Tibial artery (tissue), 4 donors: ENCODE results near the gene ATXN10.

Experiments used
- DNase-seq, 2 donors: peaks; one replicate each; pipeline ENCODE4 v3.0.0-alpha.2; 2019
- H3K27ac ChIP-seq, 2 donors: fragments of 200-600 bp; sonication (generic) in 1 of 2; 1 replicate in 1 of 2; 2 replicates in 1 of 2; pipeline ENCODE4 v1.5.1; 2018 to 2019; ENCODE audit warnings: mild to moderate bottlenecking in 1 of 2
- H3K27me3 ChIP-seq, 2 donors: fragments of 200-600 bp; sonication (generic) in 1 of 2; one replicate each; pipeline versions ENCODE4 v1.5.1 to v1.6.0; 2016 to 2019
- H3K36me3 ChIP-seq, 3 donors: fragments of 200-600 bp; sonication (generic) in 2 of 3; one replicate each; pipeline ENCODE4 v1.5.1; 2016 to 2019; ENCODE audit warnings: mild to moderate bottlenecking in 2 of 3
- H3K4me1 ChIP-seq, 4 donors: fragments of 200-600 bp; sonication (generic) in 2 of 4; 1 replicate in 3 of 4; 2 replicates in 1 of 4; pipeline ENCODE4 v1.5.1; 2016 to 2019
- H3K4me3 ChIP-seq, 2 donors: fragments of 200-600 bp; sonication (generic) in 1 of 2; 1 replicate in 1 of 2; 2 replicates in 1 of 2; pipeline ENCODE4 v1.5.1; 2018 to 2019; ENCODE audit warnings: mild to moderate bottlenecking in 2 of 2
- H3K9me3 ChIP-seq, 3 donors: fragments of 200-600 bp; sonication (generic) in 1 of 3; one replicate each; pipeline ENCODE4 v1.5.1; 2016 to 2019
- intact Hi-C: fragments of 100-400 bp; cut with DNase I; formaldehyde crosslinking; loops from one replicate; pipeline ENCODE4 v1.15.0; 2023; ENCODE audit warnings: low total_unique reads
- TF ChIP-seq, protein P1 (sequence below), 2 experiments: fragments of 200-600 bp in 1 of 2; fragments of 450-650 bp in 1 of 2; IDR thresholded peaks; one replicate each; pipeline ENCODE4 v1.5.1; 2017 to 2019; ENCODE audit warnings: antibody characterized with exemption in 2 of 2, mild to moderate bottlenecking in 1 of 2, moderate library complexity in 1 of 2

The ATXN10 gene

DNA sequence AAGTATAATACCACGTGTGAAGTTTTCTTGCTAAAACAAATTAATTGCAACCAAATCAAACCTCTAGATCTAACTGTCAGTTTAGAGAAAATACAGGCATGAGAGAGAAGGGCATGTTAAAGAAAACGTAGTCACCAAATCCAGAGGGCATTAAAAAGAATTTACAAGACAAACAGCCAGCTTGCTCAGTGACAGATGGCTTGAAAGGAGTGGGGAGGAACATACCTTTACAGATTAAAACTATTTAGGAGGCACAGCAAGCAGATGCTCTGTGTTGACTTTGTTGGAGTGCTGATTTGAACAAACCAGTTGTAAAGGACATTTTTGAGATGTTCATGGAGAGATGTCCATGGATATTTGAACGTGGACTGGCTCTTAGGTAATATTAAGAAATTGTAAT, 96.9 kb downstream of the ATXN10 start:
- Histone ChIP-seq H3K4me3 (no peak overlapping the region), H3K9me3 (no peaks in the 10 kb centered on the region), H3K36me3 (peaks cover 0 to 13% (median 8%) of the 10 kb centered on the region in 3 donors), H3K27ac (no peak overlapping the region), H3K27me3 (no peaks in the 10 kb centered on the region), H3K4me1 (no peaks in the 10 kb centered on the region)
- TF ChIP-seq, protein P1, sequence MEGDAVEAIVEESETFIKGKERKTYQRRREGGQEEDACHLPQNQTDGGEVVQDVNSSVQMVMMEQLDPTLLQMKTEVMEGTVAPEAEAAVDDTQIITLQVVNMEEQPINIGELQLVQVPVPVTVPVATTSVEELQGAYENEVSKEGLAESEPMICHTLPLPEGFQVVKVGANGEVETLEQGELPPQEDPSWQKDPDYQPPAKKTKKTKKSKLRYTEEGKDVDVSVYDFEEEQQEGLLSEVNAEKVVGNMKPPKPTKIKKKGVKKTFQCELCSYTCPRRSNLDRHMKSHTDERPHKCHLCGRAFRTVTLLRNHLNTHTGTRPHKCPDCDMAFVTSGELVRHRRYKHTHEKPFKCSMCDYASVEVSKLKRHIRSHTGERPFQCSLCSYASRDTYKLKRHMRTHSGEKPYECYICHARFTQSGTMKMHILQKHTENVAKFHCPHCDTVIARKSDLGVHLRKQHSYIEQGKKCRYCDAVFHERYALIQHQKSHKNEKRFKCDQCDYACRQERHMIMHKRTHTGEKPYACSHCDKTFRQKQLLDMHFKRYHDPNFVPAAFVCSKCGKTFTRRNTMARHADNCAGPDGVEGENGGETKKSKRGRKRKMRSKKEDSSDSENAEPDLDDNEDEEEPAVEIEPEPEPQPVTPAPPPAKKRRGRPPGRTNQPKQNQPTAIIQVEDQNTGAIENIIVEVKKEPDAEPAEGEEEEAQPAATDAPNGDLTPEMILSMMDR (IDR thresholded peaks at IDR 0.05), result no peak
- no peak for DNase-seq
- intact Hi-C loops, result no loop called here

DNA sequence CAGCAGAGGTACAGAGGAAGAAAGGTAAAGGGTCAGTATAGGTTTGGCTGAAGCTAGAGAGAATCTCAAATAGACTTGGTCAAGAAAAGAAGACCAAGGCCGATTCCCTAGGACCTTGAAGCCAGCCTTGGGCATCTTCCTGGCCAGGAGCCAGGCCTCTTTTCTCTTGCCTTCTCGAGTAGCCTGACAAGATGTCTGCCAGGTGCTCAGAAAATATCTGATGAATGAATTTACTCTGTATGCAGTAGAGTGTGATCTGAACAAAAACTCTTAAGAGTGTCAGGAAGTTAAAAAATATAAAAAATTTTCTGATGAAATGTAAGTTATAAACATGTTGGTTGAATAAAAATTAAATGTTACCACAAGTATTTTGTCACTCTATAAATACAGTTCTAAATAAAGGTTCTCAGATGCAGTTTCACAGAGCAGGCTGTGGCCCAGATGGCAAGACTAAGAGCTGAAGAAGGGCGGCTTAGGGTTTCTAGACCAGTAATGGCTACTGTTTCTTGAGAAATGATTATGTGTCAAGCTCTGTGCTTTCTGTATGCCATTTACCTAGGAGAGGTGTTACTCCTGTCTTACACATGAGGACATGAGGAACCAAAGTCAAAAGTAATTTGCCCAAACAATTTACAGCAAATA, 98.1 kb downstream of the ATXN10 start:
- DNase-seq, result no peak
- Histone ChIP-seq H3K9me3 (no peaks in the 10 kb centered on the region), H3K4me1 (no peaks in the 10 kb centered on the region), H3K4me3 (no peak overlapping the region), H3K36me3 (peaks cover 0 to 8% (median 6%) of the 10 kb centered on the region in 3 donors), H3K27me3 (no peaks in the 10 kb centered on the region), H3K27ac (no peak overlapping the region)
- TF ChIP-seq, protein P1 (IDR thresholded peaks at IDR 0.05), result no peak
- intact Hi-C loops, result no loop called here

DNA sequence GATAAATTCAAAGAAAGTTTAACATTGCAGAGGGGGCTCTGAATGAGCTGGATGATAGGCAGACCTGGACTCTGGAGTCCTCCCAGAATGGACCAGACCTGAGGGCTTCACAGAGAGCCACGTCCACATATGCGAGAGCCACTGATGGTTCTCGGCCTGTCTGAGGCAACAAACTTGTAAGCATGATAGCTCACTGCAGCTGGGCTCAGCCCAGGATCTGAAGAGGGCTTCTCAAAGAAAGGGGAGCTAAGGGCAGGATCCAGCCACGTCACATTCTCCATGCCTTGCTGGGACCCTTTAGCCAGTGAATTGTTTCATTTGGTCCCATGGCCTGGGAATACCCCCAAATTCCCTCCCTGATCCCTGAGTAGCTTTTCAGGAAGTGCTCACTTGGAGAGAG, 98.9 kb downstream of the ATXN10 start:
- Histone ChIP-seq H3K4me1 (no peaks in the 10 kb centered on the region), H3K27ac (no peak overlapping the region), H3K36me3 (peaks cover 0 to 8% (median 6%) of the 10 kb centered on the region in 3 donors), H3K27me3 (no peaks in the 10 kb centered on the region), H3K9me3 (no peaks in the 10 kb centered on the region), H3K4me3 (no peak overlapping the region)
- DNase-seq, result no peak
- TF ChIP-seq, protein P1 (IDR thresholded peaks at IDR 0.05), result no peak
- intact Hi-C loops, result no loop called here

DNA sequence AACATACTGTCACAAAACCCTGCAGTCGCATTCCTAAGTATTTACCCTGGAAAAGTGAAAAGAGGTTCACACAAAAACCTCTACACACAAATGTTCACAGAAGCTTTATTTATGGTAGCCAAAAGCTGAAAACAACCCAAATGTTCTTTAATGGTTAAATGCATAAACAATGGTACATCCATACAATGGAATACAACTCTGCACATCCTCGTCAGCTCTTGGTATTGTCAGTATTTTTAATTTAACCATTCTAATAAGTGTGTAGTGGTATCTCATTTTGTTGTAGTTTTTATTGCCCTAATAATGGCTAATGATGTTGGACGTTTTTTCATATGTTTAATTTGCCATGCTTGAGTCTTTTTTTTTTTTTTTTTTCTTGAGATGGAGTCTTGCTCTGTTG, 99.4 kb downstream of the ATXN10 start:
- H3K36me3 ChIP-seq, result peaks cover 0 to 8% (median 6%) of the 10 kb centered on the region in 3 donors
- no peak overlapping the region for H3K27ac ChIP-seq
- intact Hi-C loops, result no loop called here
- DNase-seq, result no peak
- H3K9me3 ChIP-seq, result no peaks in the 10 kb centered on the region
- TF ChIP-seq, protein P1 (IDR thresholded peaks at IDR 0.05), result no peak
- H3K4me1 ChIP-seq, result no peaks in the 10 kb centered on the region
- no peaks in the 10 kb centered on the region for H3K27me3 ChIP-seq
- H3K4me3 ChIP-seq, result no peak overlapping the region

DNA sequence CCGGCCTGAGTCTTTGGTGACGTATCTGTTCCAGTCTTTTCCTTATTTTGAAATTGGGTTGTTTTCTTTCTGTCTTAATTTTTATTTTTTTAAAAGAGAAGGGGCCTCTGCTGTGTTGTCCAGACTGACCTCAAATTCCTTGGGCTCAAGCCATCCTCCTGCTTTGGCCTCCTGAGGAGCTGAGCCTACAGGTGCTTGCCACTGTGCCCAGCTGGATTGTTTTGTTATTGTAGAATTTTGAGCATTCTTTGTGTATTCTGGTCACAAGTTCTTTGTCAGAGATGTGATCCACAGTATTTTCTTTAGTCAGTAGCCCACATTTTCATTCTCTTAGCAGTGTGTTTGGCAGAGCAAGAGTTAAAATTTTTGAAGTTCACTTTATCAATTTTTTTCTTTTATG, 100.1 kb downstream of the ATXN10 start:
- intact Hi-C loops, result no loop called here
- no peaks in the 10 kb centered on the region for H3K4me1 ChIP-seq
- no peak overlapping the region for H3K27ac ChIP-seq
- H3K4me3 ChIP-seq, result no peak overlapping the region
- H3K9me3 ChIP-seq, result no peaks in the 10 kb centered on the region
- H3K36me3 ChIP-seq, result peaks cover 0 to 8% (median 6%) of the 10 kb centered on the region in 3 donors
- DNase-seq, result no peak
- no peaks in the 10 kb centered on the region for H3K27me3 ChIP-seq
- TF ChIP-seq, protein P1 (IDR thresholded peaks at IDR 0.05), result no peak

DNA sequence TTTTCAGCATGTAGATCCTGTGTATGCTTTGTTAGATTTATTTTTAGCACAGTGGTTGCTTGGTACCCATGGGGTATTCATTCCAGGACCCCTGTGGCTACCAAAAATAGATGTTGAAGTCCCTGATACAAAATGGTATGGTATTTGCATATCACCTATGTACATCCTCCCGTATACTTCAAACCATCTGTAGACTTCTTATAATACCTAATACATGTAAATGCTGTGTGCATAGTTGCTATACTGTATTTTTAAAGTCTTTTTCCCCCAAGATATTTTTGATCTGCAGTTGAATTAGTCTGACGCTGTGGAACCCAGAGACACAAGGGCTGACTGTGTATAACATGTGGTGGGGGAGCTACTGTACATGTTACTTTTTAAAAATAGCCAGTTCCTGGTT, 101.1 kb downstream of the ATXN10 start:
- Histone ChIP-seq H3K4me1 (no peaks in the 10 kb centered on the region), H3K27me3 (no peaks in the 10 kb centered on the region), H3K9me3 (no peaks in the 10 kb centered on the region), H3K27ac (no peak overlapping the region), H3K36me3 (peaks cover 0 to 8% (median 6%) of the 10 kb centered on the region in 3 donors), H3K4me3 (no peak overlapping the region)
- TF ChIP-seq, protein P1 (IDR thresholded peaks at IDR 0.05), result no peak
- intact Hi-C loops, result no loop called here
- DNase-seq, result no peak
